ENCODE measurements around the gene LRRC8C.

DNA sequence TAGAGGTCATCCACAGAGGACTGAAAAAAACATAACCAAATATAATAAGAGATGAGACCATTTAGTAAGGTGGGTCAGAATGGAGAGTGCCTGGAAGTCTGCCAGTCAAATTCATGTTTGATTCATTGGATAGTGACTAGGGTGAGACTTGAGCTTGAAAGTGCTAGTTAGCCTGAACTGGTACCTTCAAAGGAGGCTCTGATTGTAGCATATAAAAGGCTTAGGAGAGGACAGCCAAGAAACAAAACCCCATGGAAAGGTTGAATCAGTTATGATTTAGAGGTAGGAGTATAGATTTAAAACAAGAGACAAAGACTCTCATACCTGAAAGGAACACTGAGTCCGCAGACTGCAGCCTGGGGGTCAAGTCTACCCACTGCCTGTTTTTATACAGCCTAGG lies 44.4 kb upstream of the LRRC8C start:
- TF ChIP-seq EZH2phosphoT487 (IDR thresholded peaks at IDR 0.05; ENCODE audit: insufficient read depth, low read depth) (no peak), EZH2 (IDR thresholded peaks at IDR 0.05; ENCODE audit: insufficient read depth, poor library complexity, severe bottlenecking) (no peak)
